Sigmoid colon (tissue), 7 donors: ENCODE data around the gene IL1A. TPM values are rescaled to one million over a fixed set of nuclear protein-coding genes. Genes with fewer than 3 reads are reported as not detected.

Source experiments
- DNase-seq: peaks from one replicate; pipeline ENCODE4 v3.0.0-alpha.2; 2019
- H3K27ac ChIP-seq, 4 donors: fragments of 200-600 bp; sonication (generic); one replicate each; pipeline ENCODE4 v1.5.1; 2016 to 2019; ENCODE audit warnings: mild to moderate bottlenecking in 1 of 4
- H3K27me3 ChIP-seq, 3 donors: fragments of 200-600 bp; sonication (generic); one replicate each; pipeline ENCODE4 v1.5.1; 2019; ENCODE audit warnings: mild to moderate bottlenecking in 1 of 3
- H3K36me3 ChIP-seq, 4 donors: fragments of 200-600 bp; sonication (generic); one replicate each; pipeline ENCODE4 v1.5.1; 2016 to 2019
- H3K4me1 ChIP-seq, 4 donors: fragments of 200-600 bp; sonication (generic); one replicate each; pipeline ENCODE4 v1.5.1; 2017 to 2019
- H3K4me3 ChIP-seq, 4 donors: fragments of 200-600 bp; sonication (generic); one replicate each; pipeline ENCODE4 v1.5.1; 2017 to 2019; ENCODE audit warnings: mild to moderate bottlenecking in 2 of 4, moderate library complexity in 1 of 4
- H3K9me3 ChIP-seq, 4 donors: fragments of 200-600 bp in 3 of 4; sonication (generic) in 3 of 4; one replicate each; pipeline versions ENCODE4 v1.5.1 to v1.6.1; 2013 to 2019
- EP300 ChIP-seq, 4 donors: sonication (generic); formaldehyde crosslinking; IDR thresholded peaks; one replicate each; pipeline ENCODE4 v1.6.1; 2017; ENCODE audit warnings: antibody characterized with exemption in 4 of 4
- POLR2A ChIP-seq, 2 donors: fragments of 450-650 bp; IDR thresholded peaks; one replicate each; pipeline ENCODE4 v1.6.1; 2016; ENCODE audit warnings: antibody characterized with exemption in 2 of 2, mild to moderate bottlenecking in 2 of 2, moderate library complexity in 2 of 2
- POLR2AphosphoS5 ChIP-seq, 4 donors: sonication (generic); formaldehyde crosslinking; IDR thresholded peaks; one replicate each; pipeline ENCODE4 v1.6.1; 2017; ENCODE audit warnings: antibody characterized with exemption in 4 of 4
- WGBS, 2 donors: extraction: QIAGEN DNeasy Blood & Tissue Kit; methylation state at CpG; one replicate each; pipeline ENCODE4 v1.1.7; 2013; 5-methylcytosine and 5-hydroxymethylcytosine counted together
- intact Hi-C: fragments of 100-400 bp; cut with DNase I; formaldehyde crosslinking; loops from one replicate; pipeline ENCODE4 v1.15.1; 2023
- polyA plus RNA-seq, 3 donors: library from polyadenylated mRNA; stranded (reverse); fragments of 200-250 nt; gene quantifications; one replicate each; pipeline ENCODE4 v1.2.3, GENCODE V29; 2013
- total RNA-seq, 4 donors: library from RNA; depleted of rRNA; stranded (reverse); fragments of >200 nt; gene quantifications; one replicate each; pipeline ENCODE4 v1.1.0, GENCODE V29; 2016
- TF ChIP-seq, protein P1 (sequence below), 4 experiments: fragments of 450-650 bp in 3 of 4; fragments of 200-600 bp in 1 of 4; IDR thresholded peaks; one replicate each; pipeline ENCODE4 v1.5.1; 2016 to 2019; ENCODE audit warnings: antibody characterized with exemption in 4 of 4, mild to moderate bottlenecking in 3 of 4, moderate library complexity in 2 of 4
- donor health status: healthy with polysubstance abuse.
- donor health status: Bipolar disorder and iron deficiency.
- donor health status: healthy.

Gene IL1A
- total and polyA plus RNA-seq, 7 donors: 0.46 to 0.73 TPM; not detected in 5

DNA sequence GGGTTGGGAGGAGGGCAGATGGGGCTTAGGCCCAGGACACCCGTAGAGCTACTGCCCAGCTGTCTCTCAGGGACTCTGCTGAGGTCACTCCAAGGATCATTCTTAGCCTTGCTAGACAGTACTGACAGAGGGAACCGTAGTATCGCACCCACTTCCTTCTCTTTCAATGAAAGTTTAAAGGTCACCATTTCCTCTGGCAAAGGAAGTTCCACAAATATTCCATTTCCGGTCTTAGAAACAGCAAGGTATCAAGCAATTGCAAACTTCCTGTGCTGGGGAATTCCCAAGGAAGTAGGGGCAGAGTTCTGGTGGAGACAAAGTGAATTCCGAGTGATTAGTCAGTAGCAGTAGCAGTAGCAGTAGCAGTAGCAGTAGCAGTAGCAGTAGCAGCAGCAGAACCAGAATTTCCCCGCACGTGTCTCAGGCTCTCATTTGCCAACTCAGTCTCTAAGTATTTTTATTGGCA lies 27.6 kb upstream of the IL1A start:
- H3K27me3 ChIP-seq: no peaks in the 10 kb centered on the region
- no peak overlapping the region for H3K4me3 ChIP-seq
- H3K9me3 ChIP-seq: peaks cover 0 to 3% (median 0%) of the 10 kb centered on the region in 4 donors
- H3K36me3 ChIP-seq: no peaks in the 10 kb centered on the region
- TF ChIP-seq, protein P1, sequence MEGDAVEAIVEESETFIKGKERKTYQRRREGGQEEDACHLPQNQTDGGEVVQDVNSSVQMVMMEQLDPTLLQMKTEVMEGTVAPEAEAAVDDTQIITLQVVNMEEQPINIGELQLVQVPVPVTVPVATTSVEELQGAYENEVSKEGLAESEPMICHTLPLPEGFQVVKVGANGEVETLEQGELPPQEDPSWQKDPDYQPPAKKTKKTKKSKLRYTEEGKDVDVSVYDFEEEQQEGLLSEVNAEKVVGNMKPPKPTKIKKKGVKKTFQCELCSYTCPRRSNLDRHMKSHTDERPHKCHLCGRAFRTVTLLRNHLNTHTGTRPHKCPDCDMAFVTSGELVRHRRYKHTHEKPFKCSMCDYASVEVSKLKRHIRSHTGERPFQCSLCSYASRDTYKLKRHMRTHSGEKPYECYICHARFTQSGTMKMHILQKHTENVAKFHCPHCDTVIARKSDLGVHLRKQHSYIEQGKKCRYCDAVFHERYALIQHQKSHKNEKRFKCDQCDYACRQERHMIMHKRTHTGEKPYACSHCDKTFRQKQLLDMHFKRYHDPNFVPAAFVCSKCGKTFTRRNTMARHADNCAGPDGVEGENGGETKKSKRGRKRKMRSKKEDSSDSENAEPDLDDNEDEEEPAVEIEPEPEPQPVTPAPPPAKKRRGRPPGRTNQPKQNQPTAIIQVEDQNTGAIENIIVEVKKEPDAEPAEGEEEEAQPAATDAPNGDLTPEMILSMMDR (IDR thresholded peaks at IDR 0.05): no peak
- TF ChIP-seq POLR2A (IDR thresholded peaks at IDR 0.05) (no peak), EP300 (IDR thresholded peaks at IDR 0.05) (peak in 1 of 4 donors; percentile 11), POLR2AphosphoS5 (IDR thresholded peaks at IDR 0.05) (peak in 2 of 4 donors; percentile 13 to 31)
- H3K27ac ChIP-seq: no peak overlapping the region
- 42 to 48% methylated on average over 7 of the region's 7 CpGs for WGBS, 2 donors
- intact Hi-C loops: no loop called here
- peaks cover 0 to 10% (median 8%) of the 10 kb centered on the region in 4 donors for H3K4me1 ChIP-seq
- DNase-seq: no peak

DNA sequence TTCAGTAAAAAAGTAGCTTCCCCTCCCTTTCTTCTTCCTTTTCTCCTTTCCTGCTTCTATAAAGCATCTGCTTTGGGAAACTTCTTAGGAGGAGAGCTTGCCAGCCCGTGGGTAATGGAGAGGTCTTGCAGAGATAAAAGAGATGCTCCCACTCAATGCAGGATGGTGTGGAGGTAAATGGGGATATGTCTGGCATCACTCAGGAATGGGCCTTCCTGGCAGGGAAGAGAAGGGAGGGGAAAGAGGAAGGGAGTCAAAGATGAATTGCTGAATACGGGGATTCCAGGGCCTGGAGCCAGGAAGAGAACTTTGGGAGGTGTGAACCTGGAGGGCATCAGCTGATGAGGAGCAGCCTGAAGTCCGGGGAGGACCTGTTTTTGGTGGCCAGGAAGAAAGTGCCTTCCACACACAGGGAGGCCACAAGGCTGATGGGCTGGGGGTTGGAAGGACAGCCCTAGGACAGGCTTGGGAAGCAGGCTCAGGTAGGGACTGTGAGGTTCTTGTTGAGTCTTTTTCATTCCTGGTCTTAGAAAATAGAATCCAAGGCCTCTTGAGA lies 27.1 kb upstream of the IL1A start:
- H3K4me3 ChIP-seq: no peak overlapping the region
- H3K27ac ChIP-seq: no peak overlapping the region
- DNase-seq: no peak
- H3K4me1 ChIP-seq: peaks cover 0 to 10% (median 8%) of the 10 kb centered on the region in 4 donors
- peaks cover 0 to 3% (median 0%) of the 10 kb centered on the region in 4 donors for H3K9me3 ChIP-seq
- TF ChIP-seq EP300 (IDR thresholded peaks at IDR 0.05) (no peak), POLR2A (IDR thresholded peaks at IDR 0.05) (no peak), POLR2AphosphoS5 (IDR thresholded peaks at IDR 0.05) (no peak)
- TF ChIP-seq, protein P1 (IDR thresholded peaks at IDR 0.05): no peak
- H3K27me3 ChIP-seq: no peaks in the 10 kb centered on the region
- intact Hi-C loops: no loop called here
- no peaks in the 10 kb centered on the region for H3K36me3 ChIP-seq
- WGBS, 2 donors: 92 to 95% methylated on average over 3 of the region's 3 CpGs

DNA sequence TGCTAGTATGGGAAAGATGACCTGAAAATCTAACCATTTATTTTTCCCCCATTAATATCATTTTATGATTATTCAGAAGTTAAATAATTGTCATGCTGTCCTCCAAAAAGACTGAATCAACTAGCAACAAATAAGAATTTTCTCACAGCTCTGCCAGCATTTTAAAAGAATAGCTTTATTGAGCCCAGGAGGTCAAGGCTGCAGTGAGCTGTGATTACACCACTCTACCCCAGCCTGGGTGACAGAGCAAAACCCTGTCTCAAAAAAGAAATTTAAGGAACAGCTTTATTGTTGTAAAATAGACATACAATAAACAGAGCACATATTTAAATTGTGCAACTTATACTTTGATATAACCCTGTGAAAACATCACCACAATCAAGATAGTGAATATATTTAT lies 24.8 kb upstream of the IL1A start:
- no peaks in the 10 kb centered on the region for H3K36me3 ChIP-seq
- DNase-seq: no peak
- no peaks in the 10 kb centered on the region for H3K27me3 ChIP-seq
- TF ChIP-seq EP300 (IDR thresholded peaks at IDR 0.05) (no peak), POLR2AphosphoS5 (IDR thresholded peaks at IDR 0.05) (no peak)
- TF ChIP-seq, protein P1 (IDR thresholded peaks at IDR 0.05): no peak
- peaks cover 0 to 3% (median 0%) of the 10 kb centered on the region in 4 donors for H3K9me3 ChIP-seq
- H3K4me1 ChIP-seq: peaks cover 0 to 10% (median 8%) of the 10 kb centered on the region in 4 donors
- intact Hi-C loops: no loop called here
- H3K4me3 ChIP-seq: no peak overlapping the region
- no peak overlapping the region for H3K27ac ChIP-seq

DNA sequence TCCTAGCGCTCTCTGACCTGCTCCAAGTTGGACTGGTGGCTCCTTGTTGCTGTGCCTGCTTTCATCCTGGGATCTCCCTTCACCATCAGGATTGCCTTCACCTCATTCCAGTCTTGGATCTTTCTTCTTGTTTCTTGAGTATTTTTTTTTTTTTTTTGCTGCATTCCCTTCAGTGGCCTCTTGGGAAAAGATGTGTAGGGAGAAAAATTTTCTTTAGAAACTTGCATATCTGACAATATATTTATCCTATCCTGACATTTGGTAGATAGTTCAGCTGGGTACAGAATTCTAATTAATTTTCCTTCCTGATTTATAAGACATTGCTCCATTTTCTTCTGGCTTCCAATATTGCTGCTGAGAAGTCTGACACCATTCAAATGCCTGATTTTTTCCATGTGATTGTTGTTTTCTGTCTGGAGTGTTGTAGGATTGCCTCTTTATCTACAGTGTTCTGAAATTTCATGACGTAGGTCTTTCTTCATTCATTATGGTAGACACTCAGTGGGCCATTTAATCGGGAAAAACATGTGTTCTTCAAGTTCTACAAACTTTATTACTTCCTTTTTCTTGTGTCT lies 23.0 kb upstream of the IL1A start:
- H3K27ac ChIP-seq: no peak overlapping the region
- H3K4me3 ChIP-seq: no peak overlapping the region
- peaks cover 0 to 3% (median 0%) of the 10 kb centered on the region in 4 donors for H3K9me3 ChIP-seq
- H3K27me3 ChIP-seq: no peaks in the 10 kb centered on the region
- H3K4me1 ChIP-seq: peaks cover 0 to under 1% (median 0%) of the 10 kb centered on the region in 4 donors
- TF ChIP-seq POLR2A (IDR thresholded peaks at IDR 0.05): no peak
- TF ChIP-seq POLR2AphosphoS5 (IDR thresholded peaks at IDR 0.05): no peak
- TF ChIP-seq EP300 (IDR thresholded peaks at IDR 0.05): no peak
- TF ChIP-seq, protein P1 (IDR thresholded peaks at IDR 0.05): no peak
- no peak for DNase-seq
- intact Hi-C loops: no loop called here
- no peaks in the 10 kb centered on the region for H3K36me3 ChIP-seq
- 95 to 97% methylated on average over 3 of the region's 3 CpGs for WGBS, 2 donors
